Dendritic cell treated with granulocyte-macrophage colony-stimulating factor and Interleukin-4, amounts not matched to agents 40 ng/mL and 50 ng/mL, for 4 days (primary cell): Measurements from ENCODE around the gene TMEM72.
A peak's percentile ranks its signal among the peaks of the same experiment; 100 is the strongest.

Source experiments
- H3K27ac Mint-ChIP-seq: one replicate; pipeline ENCODE4 v1.8.0; 2022; ENCODE audit warnings: mild to moderate bottlenecking, mixed read lengths
- H3K27me3 Mint-ChIP-seq: one replicate; pipeline ENCODE4 v1.8.0; 2022; ENCODE audit warnings: mild to moderate bottlenecking, mixed read lengths
- H3K36me3 Mint-ChIP-seq: one replicate; pipeline ENCODE4 v1.8.0; 2022; ENCODE audit warnings: low read depth, mixed read lengths
- H3K4me1 Mint-ChIP-seq: one replicate; pipeline ENCODE4 v1.8.0; 2022; ENCODE audit warnings: low read depth, mixed read lengths
- H3K4me3 Mint-ChIP-seq: one replicate; pipeline ENCODE4 v1.8.0; 2022; ENCODE audit warnings: mild to moderate bottlenecking, moderate library complexity, mixed read lengths
- H3K9me3 Mint-ChIP-seq: one replicate; pipeline ENCODE4 v1.8.0; 2022; ENCODE audit warnings: mixed read lengths
- intact Hi-C: fragments of 100-400 bp; cut with micrococcal nuclease; formaldehyde crosslinking; loops from one replicate; pipeline ENCODE4 v1.15.0; 2022

Gene TMEM72

DNA sequence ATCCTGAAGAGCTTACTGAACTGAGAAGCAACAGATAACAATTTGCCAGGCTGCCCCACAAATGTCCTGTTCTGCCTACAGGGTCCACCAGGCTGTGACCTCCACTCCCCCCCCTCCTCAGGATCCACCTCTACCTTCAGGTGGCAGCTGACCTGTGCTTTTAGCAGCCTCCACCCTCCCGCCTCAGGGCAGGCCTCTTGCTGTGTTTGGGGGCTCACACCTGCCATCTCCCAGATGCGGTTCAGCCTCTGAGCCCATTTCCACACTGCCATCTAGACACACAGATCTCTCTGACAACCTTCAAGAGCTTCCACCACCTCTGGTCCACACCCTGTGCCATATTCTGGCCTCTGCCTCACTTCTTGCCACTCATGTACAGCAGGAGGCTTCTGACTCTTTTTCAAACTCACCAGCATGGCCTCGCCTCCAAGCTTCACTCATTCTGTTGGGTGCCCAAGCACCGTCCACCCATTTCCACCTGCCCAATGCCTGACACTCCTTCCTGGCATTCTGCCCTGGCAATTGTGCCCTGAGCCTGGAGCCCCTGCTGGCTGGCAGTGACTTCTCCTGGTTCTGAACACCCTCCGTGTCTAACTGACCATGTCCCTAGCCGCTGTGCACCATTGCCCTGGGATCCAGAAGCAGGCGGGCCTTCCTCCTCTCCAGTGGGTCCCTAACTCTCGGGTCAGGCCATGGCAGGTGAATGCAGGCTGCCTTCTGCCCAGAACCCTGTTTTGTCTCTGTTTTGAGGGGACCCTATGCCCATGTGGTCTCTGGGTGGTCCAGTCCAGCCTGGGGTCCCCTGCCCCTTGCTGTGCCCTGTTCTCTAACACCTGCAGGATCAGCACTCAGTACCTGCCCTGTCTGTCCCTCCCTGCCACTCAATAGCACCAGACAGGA, 18.5 kb downstream of the TMEM72 start:
- intact Hi-C loops = no loop called here

DNA sequence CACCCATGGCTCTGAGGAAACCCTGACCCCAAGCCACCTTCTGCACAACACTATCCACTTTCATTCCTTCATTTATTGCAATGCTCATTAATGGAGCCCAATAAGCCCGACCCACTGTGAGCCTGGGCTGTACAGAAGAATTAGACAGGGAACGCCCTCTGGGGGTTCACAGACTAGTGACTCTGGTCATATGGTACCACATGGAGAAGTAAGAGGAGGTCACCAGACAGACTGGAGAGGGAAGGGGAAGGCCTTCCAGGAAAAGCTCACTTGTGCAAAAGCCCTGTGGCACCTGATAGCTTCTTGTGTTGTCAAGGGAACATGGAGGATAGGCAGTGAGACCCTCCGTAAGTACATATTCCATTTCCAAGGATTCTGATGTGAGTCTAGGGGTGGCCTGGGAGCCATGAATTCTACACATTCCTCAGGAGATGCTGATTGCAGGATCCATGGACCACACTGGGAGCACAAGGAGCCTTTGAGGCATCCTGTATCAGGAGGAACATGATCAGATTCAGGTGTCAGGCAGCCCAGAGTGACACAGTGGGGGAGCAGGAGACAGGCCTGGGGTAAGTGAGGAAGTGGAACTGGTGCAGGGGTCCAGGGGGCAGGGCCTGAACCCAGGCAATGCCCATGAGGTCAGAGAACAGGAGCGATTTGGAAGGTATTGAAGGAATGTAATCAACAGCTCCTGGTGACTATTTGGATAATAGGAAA, 19.9 kb downstream of the TMEM72 start:
- intact Hi-C loops = no loop called here
- Mint-ChIP-seq H3K4me3 (no peak overlapping the region), H3K27ac (no peak overlapping the region), H3K27me3 (peaks cover 7% of the 10 kb centered on the region), H3K36me3 (no peaks in the 10 kb centered on the region), H3K9me3 (no peaks in the 10 kb centered on the region), H3K4me1 (peaks cover 41% of the 10 kb centered on the region)

More for the DNA sequence above, 18.5 kb downstream of the TMEM72 start:
- no peak overlapping the region for H3K4me3 Mint-ChIP-seq
- peaks cover 7% of the 10 kb centered on the region for H3K27me3 Mint-ChIP-seq
- no peaks in the 10 kb centered on the region for H3K36me3 Mint-ChIP-seq
- no peak overlapping the region for H3K27ac Mint-ChIP-seq
- H3K9me3 Mint-ChIP-seq = no peaks in the 10 kb centered on the region
- H3K4me1 Mint-ChIP-seq = peaks cover 26% of the 10 kb centered on the region

DNA sequence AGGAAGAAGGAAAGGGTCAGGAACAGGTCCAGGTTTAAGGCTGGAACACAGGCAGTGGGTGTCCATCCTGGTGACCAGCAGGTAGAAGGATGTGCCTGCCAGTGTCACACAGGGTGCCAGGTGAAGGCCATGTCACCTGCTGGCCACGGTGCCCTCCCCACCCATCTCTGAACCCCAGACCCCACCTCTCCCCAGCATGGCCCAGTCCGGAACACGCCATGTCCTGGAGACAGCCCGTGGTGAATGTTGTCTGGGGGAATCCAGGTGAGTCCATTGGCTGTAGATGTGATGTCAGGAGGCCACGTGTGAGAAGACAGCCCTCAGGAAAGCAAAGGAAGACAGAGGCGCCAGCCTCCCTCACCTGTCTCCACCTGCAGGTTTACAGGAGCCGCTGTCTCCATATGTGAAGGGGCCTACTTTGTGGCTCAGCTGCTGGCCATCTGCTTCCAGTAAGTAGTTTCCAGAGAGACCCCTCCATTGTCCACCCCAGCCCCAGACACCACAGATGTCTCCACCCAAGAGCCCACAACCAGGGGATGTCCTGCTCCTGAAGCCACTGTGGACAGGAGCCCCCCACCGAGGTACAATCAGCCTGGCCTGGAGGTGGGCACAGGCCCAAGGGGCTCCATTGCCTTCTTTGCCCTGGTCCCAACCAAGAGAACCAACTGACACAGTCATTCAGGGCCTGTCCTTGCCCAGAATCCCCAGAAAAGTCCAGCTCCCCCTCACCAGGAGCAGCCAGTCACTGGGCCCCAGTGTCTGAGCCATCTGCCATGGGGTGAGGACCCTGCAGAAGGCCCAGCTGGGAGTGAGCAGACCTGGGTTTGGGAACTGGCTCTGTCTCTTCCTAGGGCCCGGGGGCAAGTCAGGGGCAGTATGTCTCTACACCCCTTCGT, 20.7 kb downstream of the TMEM72 start:
- intact Hi-C loops = loop anchor here (1.0 to 2.0 kb wide), 2 partner anchors 33 to 43 kb away; no protein-coding TSS in a partner anchor
- peaks cover 7% of the 10 kb centered on the region for H3K27me3 Mint-ChIP-seq
- H3K27ac Mint-ChIP-seq = no peak overlapping the region
- H3K36me3 Mint-ChIP-seq = no peaks in the 10 kb centered on the region
- H3K9me3 Mint-ChIP-seq = no peaks in the 10 kb centered on the region
- H3K4me1 Mint-ChIP-seq = peaks cover 49% of the 10 kb centered on the region
- H3K4me3 Mint-ChIP-seq = no peak overlapping the region

DNA sequence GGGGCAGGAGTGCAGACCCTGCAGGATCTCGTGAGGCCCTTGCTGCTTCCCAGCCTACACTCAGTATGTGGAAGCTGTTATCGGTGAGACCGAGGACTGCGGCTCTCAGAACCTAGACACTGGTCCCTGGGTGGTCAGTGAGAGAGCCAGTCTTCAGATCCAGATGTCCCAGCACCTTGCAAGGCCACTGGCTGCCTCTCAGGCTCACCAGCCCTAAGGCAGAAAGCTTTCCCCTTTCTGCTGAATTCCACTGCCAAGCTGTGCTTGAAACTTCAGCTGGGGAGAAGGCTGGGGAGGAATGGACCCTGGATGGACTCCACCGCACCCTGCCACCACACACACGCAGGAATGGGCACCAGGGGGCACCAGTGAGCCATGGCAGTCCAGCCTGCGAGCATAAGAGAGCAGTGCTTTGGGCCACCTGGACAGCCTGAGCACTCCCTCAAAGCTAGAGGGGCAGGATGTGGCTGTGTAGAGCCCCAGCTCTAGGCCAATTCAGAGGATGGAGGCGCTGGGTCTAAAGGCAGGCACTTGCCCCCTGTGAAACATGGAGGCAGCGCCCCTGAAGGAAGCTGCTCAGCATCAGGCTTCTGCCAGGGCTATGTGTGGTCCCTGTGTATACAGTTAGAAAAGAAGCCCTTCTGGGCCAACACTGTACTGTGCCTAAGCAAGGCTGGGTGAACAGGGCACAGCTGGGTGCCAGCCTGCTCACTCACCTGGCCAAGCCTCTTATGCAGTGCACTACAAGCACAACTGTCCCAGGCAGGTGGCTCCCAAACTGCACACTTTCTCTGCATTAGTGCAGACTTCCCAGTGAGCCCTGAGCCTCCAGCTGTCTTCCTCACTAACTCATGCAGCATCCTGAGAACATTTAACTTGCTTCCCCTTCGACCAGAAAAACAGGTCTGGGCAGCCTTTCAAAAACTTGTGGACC, 21.6 kb downstream of the TMEM72 start:
- intact Hi-C loops = loop anchor here (1.0 to 2.0 kb wide), 2 partner anchors 32 to 43 kb away; no protein-coding TSS in a partner anchor
- Mint-ChIP-seq H3K9me3 (no peaks in the 10 kb centered on the region), H3K4me3 (no peak overlapping the region), H3K36me3 (no peaks in the 10 kb centered on the region), H3K27ac (no peak overlapping the region), H3K4me1 (peaks cover 58% of the 10 kb centered on the region), H3K27me3 (peaks cover 7% of the 10 kb centered on the region)

- H3K4me1 Mint-ChIP-seq = peaks cover 66% of the 10 kb centered on the region
- no peak overlapping the region for H3K27ac Mint-ChIP-seq
- no peak overlapping the region for H3K4me3 Mint-ChIP-seq
- peaks cover 7% of the 10 kb centered on the region for H3K27me3 Mint-ChIP-seq
- H3K36me3 Mint-ChIP-seq = no peaks in the 10 kb centered on the region
- no peaks in the 10 kb centered on the region for H3K9me3 Mint-ChIP-seq
- intact Hi-C loops = loop anchor here (2.0 kb wide), 1 partner anchor 31 kb away; no protein-coding TSS in a partner anchor
These were observed 22.5 kb downstream of the TMEM72 start for GRCh38 chr10:44933451-44934321.

GRCh38 chr10:44934416-44935200, 23.5 kb downstream of the TMEM72 start:
- peaks cover 4% of the 10 kb centered on the region for H3K27me3 Mint-ChIP-seq
- H3K4me1 Mint-ChIP-seq = peaks cover 75% of the 10 kb centered on the region
- H3K27ac Mint-ChIP-seq = peak overlapping the region; percentile 69
- intact Hi-C loops = no loop called here
- H3K4me3 Mint-ChIP-seq = no peak overlapping the region
- no peaks in the 10 kb centered on the region for H3K36me3 Mint-ChIP-seq
- no peaks in the 10 kb centered on the region for H3K9me3 Mint-ChIP-seq

GRCh38 chr10:44935201-44935965, 24.2 kb downstream of the TMEM72 start:
- no peaks in the 10 kb centered on the region for H3K27me3 Mint-ChIP-seq
- H3K4me3 Mint-ChIP-seq = no peak overlapping the region
- H3K36me3 Mint-ChIP-seq = no peaks in the 10 kb centered on the region
- H3K9me3 Mint-ChIP-seq = no peaks in the 10 kb centered on the region
- peaks cover 83% of the 10 kb centered on the region for H3K4me1 Mint-ChIP-seq
- intact Hi-C loops = no loop called here
- H3K27ac Mint-ChIP-seq = peak overlapping the region; percentile 69

DNA sequence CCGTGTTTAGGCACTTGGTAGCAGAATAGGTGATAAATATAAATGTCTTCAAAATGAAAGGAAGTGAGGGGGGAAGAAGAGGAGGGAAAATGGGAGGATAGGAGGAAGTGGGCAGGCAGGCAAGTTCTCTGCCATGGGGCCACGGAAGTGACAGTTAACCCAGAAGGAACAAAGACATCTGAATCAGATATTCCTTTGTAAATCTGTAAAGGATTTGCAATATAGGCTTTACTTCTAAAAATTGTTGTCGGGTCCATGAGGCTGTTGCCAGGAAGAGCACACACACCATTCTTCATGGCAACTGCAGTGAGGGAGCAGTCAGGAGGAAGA, 24.8 kb downstream of the TMEM72 start:
- Mint-ChIP-seq H3K27me3 (no peaks in the 10 kb centered on the region), H3K27ac (peak overlapping the region; percentile 69), H3K36me3 (no peaks in the 10 kb centered on the region), H3K4me3 (no peak overlapping the region), H3K4me1 (peaks cover 83% of the 10 kb centered on the region), H3K9me3 (no peaks in the 10 kb centered on the region)
- intact Hi-C loops = no loop called here

- peak overlapping the region; percentile 69 for H3K27ac Mint-ChIP-seq
These were observed 25.3 kb downstream of the TMEM72 start for GRCh38 chr10:44936314-44936975.

DNA sequence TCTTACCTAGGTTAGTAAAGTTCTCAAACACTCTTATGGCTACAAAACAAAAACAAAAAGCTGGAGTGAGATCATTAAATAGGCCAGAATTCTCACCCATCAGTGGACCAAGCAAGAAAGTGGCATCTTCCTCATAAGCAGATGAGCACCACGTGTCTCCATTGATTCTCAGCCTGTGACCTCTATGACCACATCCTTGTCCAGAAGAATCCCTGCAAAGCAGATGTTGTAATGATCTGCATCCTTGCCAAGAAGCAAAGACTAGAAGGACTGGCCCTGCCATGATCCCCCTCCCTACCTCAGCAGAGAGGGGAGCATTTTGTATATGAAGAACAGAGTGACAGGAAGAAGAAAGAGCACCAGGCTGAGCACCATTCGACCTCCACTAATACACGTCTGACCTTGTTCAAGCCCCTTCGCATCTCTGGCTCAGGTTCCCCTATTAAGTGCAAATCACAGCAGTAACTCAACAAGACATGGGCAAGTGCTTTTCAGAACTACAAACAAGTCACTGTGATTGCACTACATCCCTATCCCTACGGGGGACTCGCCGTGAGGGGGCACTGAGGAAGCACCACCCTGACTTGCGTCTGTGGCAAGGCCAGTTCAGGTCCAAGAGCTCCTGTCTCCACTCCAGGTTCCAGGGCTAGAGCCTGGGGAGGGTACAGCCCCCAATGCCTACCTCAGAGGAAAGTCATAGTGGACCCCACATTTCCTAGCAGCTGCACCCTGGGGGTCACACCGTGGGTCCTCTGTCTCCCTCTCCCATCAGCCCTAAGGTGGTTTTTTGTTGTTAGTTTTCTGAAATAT, 26.3 kb downstream of the TMEM72 start:
- H3K9me3 Mint-ChIP-seq = no peaks in the 10 kb centered on the region

More at GRCh38 chr10:44936314-44936975, 25.3 kb downstream of the TMEM72 start:
- H3K4me1 Mint-ChIP-seq = peaks cover 78% of the 10 kb centered on the region
- H3K4me3 Mint-ChIP-seq = no peak overlapping the region
- H3K9me3 Mint-ChIP-seq = no peaks in the 10 kb centered on the region
- no peaks in the 10 kb centered on the region for H3K36me3 Mint-ChIP-seq
- H3K27me3 Mint-ChIP-seq = no peaks in the 10 kb centered on the region
- intact Hi-C loops = no loop called here

More for the DNA sequence above, 26.3 kb downstream of the TMEM72 start:
- H3K27me3 Mint-ChIP-seq = no peaks in the 10 kb centered on the region
- no peaks in the 10 kb centered on the region for H3K36me3 Mint-ChIP-seq
- H3K27ac Mint-ChIP-seq = peak overlapping the region; percentile 69
- peaks cover 78% of the 10 kb centered on the region for H3K4me1 Mint-ChIP-seq
- intact Hi-C loops = no loop called here
- H3K4me3 Mint-ChIP-seq = no peak overlapping the region
